Omental fat pad (tissue), 4 donors: ENCODE measurements around the gene GGT6. TPM values are rescaled to one million over a fixed set of nuclear protein-coding genes. Genes with fewer than 3 reads are reported as not detected.

Experiments
- ATAC-seq: fragments of 150-250 bp; one replicate; pipeline ENCODE4 v1.9.1; 2016; ENCODE audit warnings: mild to moderate bottlenecking, moderate library complexity; ENCODE audit not compliant: low FRiP score
- DNase-seq: peaks from one replicate; pipeline ENCODE4 v3.0.0-alpha.2; 2019; ENCODE audit warnings: low spot score
- total RNA-seq, 4 donors: library from RNA; depleted of rRNA; stranded (reverse); fragments of >200 nt; gene quantifications; one replicate each; pipeline ENCODE4 v1.1.0, GENCODE V29; 2016
- TF ChIP-seq, protein P1 (sequence below), 3 donors: fragments of 450-650 bp; IDR thresholded peaks; one replicate each; pipeline ENCODE4 v1.5.1; 2016 to 2017; ENCODE audit warnings: antibody characterized with exemption in 3 of 3, mild to moderate bottlenecking in 3 of 3, moderate library complexity in 2 of 3

Gene GGT6
- total RNA-seq, 4 donors from 2014 or later = 0.37 TPM; not detected in 3

DNA sequence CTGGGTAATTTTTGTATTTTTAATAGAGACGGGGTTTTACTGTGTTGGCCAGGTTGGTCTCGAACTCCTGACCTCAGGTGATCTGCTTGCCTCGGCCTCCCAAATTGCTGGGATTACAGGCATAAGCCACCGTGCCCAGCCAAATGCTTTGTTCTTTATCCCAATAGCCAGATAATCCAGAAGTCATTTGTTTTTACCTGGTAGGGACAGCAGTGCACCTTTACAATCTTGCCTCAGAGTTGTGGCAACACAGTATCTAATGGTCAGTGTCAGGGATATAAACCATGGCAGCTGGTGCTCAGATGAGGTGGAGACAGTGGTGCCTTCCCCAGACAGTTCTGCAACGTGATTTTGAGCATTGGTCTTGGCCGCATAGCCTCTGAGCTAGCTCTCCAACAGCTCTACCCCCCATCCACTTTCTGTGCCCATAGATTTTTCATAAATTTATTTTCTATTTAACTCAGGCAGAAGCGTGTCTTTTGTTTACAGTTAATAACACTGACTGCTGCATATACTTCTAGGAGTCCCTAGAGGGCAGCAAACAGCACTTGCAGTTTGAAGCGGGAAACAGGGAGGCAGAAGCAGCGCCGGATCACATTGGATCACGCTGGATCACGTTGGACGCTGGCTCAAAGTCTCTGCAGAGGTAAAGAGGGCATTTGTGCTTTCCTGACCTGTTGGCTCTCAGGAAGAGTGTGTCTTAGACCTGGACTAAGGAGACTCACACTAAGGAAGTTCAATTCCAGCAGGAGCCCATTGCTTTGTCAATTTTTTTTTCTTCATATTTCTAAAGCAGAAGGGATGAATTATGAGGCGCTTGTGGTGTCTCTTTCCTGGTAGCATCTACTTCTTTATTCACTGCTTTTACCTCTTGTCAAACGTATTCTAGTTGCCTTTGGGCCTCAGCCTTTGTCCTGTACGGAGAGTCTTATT, 5.1 kb upstream of the GGT6 start:
- no peak for DNase-seq
- ATAC-seq = peak; percentile 74
- TF ChIP-seq, protein P1, sequence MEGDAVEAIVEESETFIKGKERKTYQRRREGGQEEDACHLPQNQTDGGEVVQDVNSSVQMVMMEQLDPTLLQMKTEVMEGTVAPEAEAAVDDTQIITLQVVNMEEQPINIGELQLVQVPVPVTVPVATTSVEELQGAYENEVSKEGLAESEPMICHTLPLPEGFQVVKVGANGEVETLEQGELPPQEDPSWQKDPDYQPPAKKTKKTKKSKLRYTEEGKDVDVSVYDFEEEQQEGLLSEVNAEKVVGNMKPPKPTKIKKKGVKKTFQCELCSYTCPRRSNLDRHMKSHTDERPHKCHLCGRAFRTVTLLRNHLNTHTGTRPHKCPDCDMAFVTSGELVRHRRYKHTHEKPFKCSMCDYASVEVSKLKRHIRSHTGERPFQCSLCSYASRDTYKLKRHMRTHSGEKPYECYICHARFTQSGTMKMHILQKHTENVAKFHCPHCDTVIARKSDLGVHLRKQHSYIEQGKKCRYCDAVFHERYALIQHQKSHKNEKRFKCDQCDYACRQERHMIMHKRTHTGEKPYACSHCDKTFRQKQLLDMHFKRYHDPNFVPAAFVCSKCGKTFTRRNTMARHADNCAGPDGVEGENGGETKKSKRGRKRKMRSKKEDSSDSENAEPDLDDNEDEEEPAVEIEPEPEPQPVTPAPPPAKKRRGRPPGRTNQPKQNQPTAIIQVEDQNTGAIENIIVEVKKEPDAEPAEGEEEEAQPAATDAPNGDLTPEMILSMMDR (IDR thresholded peaks at IDR 0.05) = peak in 1 of 3 donors; percentile 11

DNA sequence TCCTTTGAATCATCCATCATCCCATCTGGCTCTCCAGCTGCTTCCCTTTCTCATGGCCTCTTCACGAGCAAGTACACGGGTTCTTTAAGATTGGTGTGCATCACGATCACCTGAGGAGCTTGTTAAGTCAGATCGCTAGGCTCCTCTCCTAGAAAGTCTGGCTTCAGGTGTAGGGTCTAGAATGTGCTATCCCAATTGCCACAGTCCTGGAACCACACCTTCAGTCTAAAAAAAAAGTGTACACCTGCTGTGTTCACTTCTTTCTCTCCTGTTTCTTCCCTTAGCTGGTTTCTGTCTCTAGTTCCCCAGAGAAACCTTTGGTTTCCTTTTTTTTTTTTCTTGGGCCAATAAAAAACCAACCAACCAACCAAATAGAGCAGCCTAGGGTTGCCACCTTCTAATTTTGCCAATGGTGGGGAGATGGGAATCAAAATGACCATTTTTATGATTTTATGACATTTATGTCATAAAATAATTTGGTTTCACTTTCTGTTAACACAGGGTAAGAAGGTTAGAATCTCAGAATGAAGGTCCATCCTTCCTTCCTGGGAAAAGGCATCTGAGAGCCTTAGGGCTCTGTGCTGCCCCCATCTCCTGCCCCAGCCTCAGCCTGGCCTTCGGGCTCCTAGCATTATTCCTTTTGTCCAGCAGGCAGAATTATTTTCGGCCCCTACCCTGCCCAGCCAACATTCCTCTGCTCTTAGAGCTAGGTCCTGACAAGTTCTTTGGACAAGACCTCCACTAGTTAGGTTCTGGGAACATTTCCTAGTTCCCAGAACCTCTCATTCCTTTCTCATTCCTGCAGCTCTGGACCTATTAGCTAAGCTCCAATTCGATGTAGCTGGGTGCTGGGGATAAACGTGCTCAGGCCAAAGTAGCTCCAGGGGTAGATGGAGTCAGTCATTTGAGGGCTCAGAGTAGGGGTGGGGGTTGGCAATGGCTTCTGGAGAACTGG, 1.9 kb upstream of the GGT6 start:
- ATAC-seq (no peak), DNase-seq (no peak)
- TF ChIP-seq, protein P1 (IDR thresholded peaks at IDR 0.05) = no peak

DNA sequence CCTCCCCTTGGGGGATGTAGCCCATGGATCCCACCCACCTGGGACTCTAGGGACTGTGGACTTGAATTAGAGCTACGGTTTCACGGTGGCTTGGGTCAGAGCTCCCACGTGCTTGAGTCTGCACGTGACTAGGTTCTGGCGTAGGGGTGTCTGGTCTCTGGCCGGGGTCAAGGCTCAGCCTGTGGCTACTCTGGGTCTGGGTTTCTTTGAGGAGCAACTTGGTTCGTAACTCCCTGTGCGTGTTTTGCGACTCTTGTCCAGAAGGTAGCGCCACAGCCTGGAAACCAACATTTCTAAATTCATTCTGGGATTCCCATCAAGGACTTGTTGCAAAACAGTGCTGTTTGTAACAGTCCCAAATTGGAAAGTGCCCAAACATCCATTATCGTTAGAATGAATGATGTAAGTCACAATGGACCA, 470 bp upstream of the GGT6 start:
- TF ChIP-seq, protein P1 (IDR thresholded peaks at IDR 0.05) = no peak
- ATAC-seq = no peak
- no peak for DNase-seq

DNA sequence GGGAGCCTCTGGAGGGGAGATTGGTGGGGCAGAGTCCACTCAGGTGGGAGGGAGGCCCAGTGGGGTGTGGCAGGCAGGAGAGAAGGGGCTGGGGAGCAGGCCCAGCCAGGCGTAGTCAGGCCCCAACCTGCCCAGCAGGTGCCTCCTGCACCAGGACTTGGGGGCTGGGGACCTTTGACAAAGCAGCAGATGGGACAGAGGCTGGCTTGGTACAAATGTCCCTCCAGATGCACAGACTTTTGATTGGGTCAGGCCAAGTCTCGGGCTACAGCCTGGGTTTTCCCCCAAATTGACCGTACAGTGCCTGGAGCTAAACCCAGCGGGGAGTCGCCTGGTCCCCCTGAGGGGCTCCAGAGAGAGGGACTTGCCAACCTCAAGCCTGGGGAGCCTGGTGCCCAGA, 411 bp downstream of the GGT6 start:
- TF ChIP-seq, protein P1 (IDR thresholded peaks at IDR 0.05) = no peak
- DNase-seq (no peak), ATAC-seq (no peak)

DNA sequence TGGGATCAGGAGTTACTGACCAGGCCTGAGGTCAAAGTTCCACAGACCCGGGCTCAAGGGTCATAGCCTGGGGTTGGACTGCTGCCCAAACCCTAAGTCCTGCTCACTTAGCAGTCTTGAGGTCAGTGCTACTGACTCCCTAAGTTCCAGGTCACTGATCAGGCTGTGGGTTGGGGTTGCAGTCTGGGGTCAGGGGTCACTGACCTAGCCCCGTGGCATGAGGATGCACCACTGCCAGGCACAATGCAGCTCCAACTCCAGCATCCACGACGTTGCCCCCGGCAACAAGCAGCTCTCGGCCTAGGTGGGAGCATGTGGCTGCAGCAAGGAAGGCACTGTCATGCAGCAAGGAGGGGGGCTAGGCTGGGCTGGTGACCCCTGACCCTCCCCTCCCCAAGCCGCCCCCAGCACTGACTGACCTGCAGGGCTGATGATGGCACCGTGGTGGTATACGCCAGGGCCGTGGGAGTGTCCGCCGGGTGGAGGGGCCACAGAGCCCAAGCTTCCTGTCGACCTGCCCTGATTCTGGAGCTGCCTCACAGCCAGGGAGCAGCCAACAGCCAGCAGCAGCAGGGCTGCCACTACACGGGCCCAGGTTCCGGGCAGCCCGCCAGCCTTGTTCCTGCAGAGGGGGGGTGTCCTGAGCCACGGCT, 1.1 kb downstream of the GGT6 start:
- ATAC-seq (no peak), DNase-seq (no peak)
- TF ChIP-seq, protein P1 (IDR thresholded peaks at IDR 0.05) = no peak

DNA sequence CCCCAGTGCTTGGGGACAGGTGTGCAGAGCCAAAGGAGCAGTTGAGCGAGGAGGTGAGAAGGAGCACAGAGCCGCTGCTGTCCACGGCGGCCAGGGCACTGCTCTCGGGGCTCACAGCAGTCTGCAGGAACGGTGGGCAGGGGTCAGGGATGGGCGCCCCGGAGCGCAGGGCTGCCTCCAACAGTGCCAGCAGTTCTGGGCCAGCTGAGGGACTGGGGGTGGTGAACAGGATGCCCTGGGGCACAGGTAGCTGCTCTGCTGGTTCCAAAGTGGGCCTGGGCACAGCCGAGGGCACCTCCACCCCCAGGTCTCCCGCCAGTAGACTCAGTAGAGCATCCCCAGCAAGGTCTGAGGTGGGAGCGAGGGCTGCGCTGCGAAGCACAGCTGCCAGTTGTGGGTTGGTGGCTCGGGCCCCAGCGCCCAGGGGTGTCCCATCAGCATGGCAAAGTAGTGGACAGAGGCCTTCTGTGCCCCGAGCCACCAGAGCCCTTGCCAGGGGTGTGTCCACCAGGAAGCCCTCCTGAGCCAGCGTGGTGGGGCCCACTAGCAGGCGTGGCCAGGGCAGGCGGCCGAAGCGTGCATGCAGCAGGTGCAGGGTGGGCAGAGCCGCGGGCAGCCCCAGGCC, 1.9 kb downstream of the GGT6 start:
- ATAC-seq (no peak), DNase-seq (no peak)
- TF ChIP-seq, protein P1 (IDR thresholded peaks at IDR 0.05) = no peak
